Measurements from ENCODE around the gene MYH10. TPM values are rescaled to one million over a fixed set of nuclear protein-coding genes. Genes with fewer than 3 reads are reported as not detected.

MYH10 gene
- total RNA-seq, 3 donors from 2014 or later: 4.3 to 23.8 (median 10.1) TPM

- Histone ChIP-seq H3K36me3 (ENCODE audit: low read depth) (no peaks in the 10 kb centered on the region), H3K9me3 (no peaks in the 10 kb centered on the region), H3K4me1 (ENCODE audit: low read depth) (no peaks in the 10 kb centered on the region), H3K4me3 (no peak overlapping the region)
- DNase-seq (no peak), ATAC-seq (no peak)
- no peak for TF ChIP-seq CTCF (IDR thresholded peaks at IDR 0.05)
- intact Hi-C loops (cut with DNase I, micrococcal nuclease): no loop called here
Observed at GRCh38 chr17:8647956-8648355, 17.4 kb upstream of the MYH10 start.

- Histone ChIP-seq H3K36me3 (ENCODE audit: low read depth) (no peaks in the 10 kb centered on the region), H3K4me3 (no peak overlapping the region), H3K4me1 (ENCODE audit: low read depth) (no peaks in the 10 kb centered on the region), H3K9me3 (no peaks in the 10 kb centered on the region)
- intact Hi-C loops (cut with DNase I, micrococcal nuclease): no loop called here
- no peak for TF ChIP-seq CTCF (IDR thresholded peaks at IDR 0.05)
- ATAC-seq (no peak), DNase-seq (no peak)
Observed at GRCh38 chr17:8647202-8647601, 16.7 kb upstream of the MYH10 start.

- no peak overlapping the region for H3K4me3 ChIP-seq
- no peak for ATAC-seq
- H3K4me1 ChIP-seq (ENCODE audit: low read depth): no peaks in the 10 kb centered on the region
- DNase-seq: no peak
- H3K36me3 ChIP-seq (ENCODE audit: low read depth): no peaks in the 10 kb centered on the region
- H3K9me3 ChIP-seq: no peaks in the 10 kb centered on the region
- no peak for TF ChIP-seq CTCF (IDR thresholded peaks at IDR 0.05)
- intact Hi-C loops (cut with DNase I, micrococcal nuclease): no loop called here
Observed at GRCh38 chr17:8644507-8644902, 14.0 kb upstream of the MYH10 start.

GRCh38 chr17:8643855-8644506, 13.5 kb upstream of the MYH10 start:
- TF ChIP-seq CTCF (IDR thresholded peaks at IDR 0.05): no peak
- Histone ChIP-seq H3K36me3 (ENCODE audit: low read depth) (no peaks in the 10 kb centered on the region), H3K9me3 (no peaks in the 10 kb centered on the region), H3K4me3 (no peak overlapping the region), H3K4me1 (ENCODE audit: low read depth) (no peaks in the 10 kb centered on the region)
- DNase-seq: no peak
- intact Hi-C loops (cut with DNase I, micrococcal nuclease): no loop called here
- no peak for ATAC-seq

GRCh38 chr17:8639709-8640108, 9.2 kb upstream of the MYH10 start:
- no peak overlapping the region for H3K4me3 ChIP-seq
- intact Hi-C loops (cut with DNase I, micrococcal nuclease): no loop called here
- ATAC-seq (no peak), DNase-seq (no peak)
- no peaks in the 10 kb centered on the region for H3K4me1 ChIP-seq (ENCODE audit: low read depth)
- H3K36me3 ChIP-seq (ENCODE audit: low read depth): no peaks in the 10 kb centered on the region
- no peaks in the 10 kb centered on the region for H3K9me3 ChIP-seq
- no peak for TF ChIP-seq CTCF (IDR thresholded peaks at IDR 0.05)

- H3K4me3 ChIP-seq: no peak overlapping the region
- no peak for ATAC-seq
- no peaks in the 10 kb centered on the region for H3K9me3 ChIP-seq
- intact Hi-C loops (cut with DNase I, micrococcal nuclease): no loop called here
- H3K4me1 ChIP-seq (ENCODE audit: low read depth): peaks cover 6% of the 10 kb centered on the region
- H3K36me3 ChIP-seq (ENCODE audit: low read depth): no peaks in the 10 kb centered on the region
- no peak for DNase-seq
- TF ChIP-seq CTCF (IDR thresholded peaks at IDR 0.05): no peak
Observed at GRCh38 chr17:8632061-8632460, 1.5 kb upstream of the MYH10 start.

All from mucosa of descending colon (tissue), 3 donors.